ENCODE results near the gene THAP4.

The THAP4 gene
- total RNA-seq = 24.3 to 36.4 (median 28.0) reads per million in 4 donors

- DNase-seq = peak; percentile 49 to 85 (median 67)
Measured at GRCh38 chr2:241637018-241637794, at the start of gene THAP4, which contains the start of gene ATG4B. Gene THAP4, minus strand, starts transcription at chr2:241637158. Its CDS starts 141 bp downstream, at chr2:241637017. Gene ATG4B, plus strand, starts transcription at chr2:241637693. Its CDS starts 22 bp downstream, at chr2:241637715.

GRCh38 chr2:241686324-241686649, 49.3 kb upstream of the THAP4 start:
- DNase-seq = peak in 1 of 5 donors; percentile 28

- no peak for DNase-seq
Measured at GRCh38 chr2:241680827-241681599, 44.1 kb upstream of the THAP4 start.

GRCh38 chr2:241680044-241680443, 43.1 kb upstream of the THAP4 start:
- no peak for DNase-seq

- DNase-seq = no peak
Measured at GRCh38 chr2:241678784-241679540, 42.0 kb upstream of the THAP4 start.

- DNase-seq = no peak
Measured at GRCh38 chr2:241678307-241678706, 41.3 kb upstream of the THAP4 start.

- DNase-seq = no peak
Measured at GRCh38 chr2:241677392-241677791, 40.4 kb upstream of the THAP4 start.

- no peak for DNase-seq
Measured at GRCh38 chr2:241676665-241677064, 39.7 kb upstream of the THAP4 start.

GRCh38 chr2:241675885-241676284, 38.9 kb upstream of the THAP4 start:
- no peak for DNase-seq

GRCh38 chr2:241673797-241674725, 37.1 kb upstream of the THAP4 start:
- no peak for DNase-seq

- no peak for DNase-seq
Measured at GRCh38 chr2:241673189-241673663, 36.3 kb upstream of the THAP4 start.

- no peak for DNase-seq
Measured at GRCh38 chr2:241672243-241673188, 35.6 kb upstream of the THAP4 start.

- no peak for DNase-seq
Measured at GRCh38 chr2:241671457-241672240, 34.7 kb upstream of the THAP4 start.

GRCh38 chr2:241670333-241671110, 33.6 kb upstream of the THAP4 start:
- DNase-seq = no peak

- no peak for DNase-seq
Measured at GRCh38 chr2:241668839-241669238, 31.9 kb upstream of the THAP4 start.

- DNase-seq = no peak
Measured at GRCh38 chr2:241668354-241668753, 31.4 kb upstream of the THAP4 start.

- no peak for DNase-seq
Measured at GRCh38 chr2:241666627-241667400, 29.9 kb upstream of the THAP4 start.

Measured in T-helper 1 cell (primary cell).